Measurements from ENCODE around the gene SVEP1. TPM values are rescaled to one million over a fixed set of nuclear protein-coding genes. Genes with fewer than 3 reads are reported as not detected.

The SVEP1 gene
- total and polyA plus RNA-seq, 2 of the 13 experiments (the other 11 are each of a cell fraction or from before 2014, with no cell fraction given): not detected

GRCh38 chr9:110316261-110317075 lies 263.1 kb downstream of the SVEP1 start (continued):
- TF ChIP-seq ZBTB4 (CRISPR knock-in tag; IDR thresholded peaks at IDR 0.05; ENCODE audit: borderline replicate concordance) (no peak), ZNF713 (CRISPR knock-in tag; IDR thresholded peaks at IDR 0.05) (no peak)

Small RNA genes within 50 kb of the gene (small RNA-seq; reads per million reads assigned to genes)
- 0 reads per million in 3 experiments for gene RNU6-1039P (ENCODE audit: insufficient read depth in 2 of 3, insufficient read length in 3 of 3, low read depth in 2 of 3, low replicate concordance in 1 of 3)

Other genes starting within 250 kb of the SVEP1 start
- gene TXNDC8, start 241.9 kb downstream of the SVEP1 start, total RNA-seq (2016; rRNA removed; fragmentation: Illumina TruSeq; extraction: Trizol): not detected in 2 replicates
- not detected in 2 replicates for gene TXNDC8, start 241.9 kb downstream of the SVEP1 start, polyA plus RNA-seq (2011; rRNA removed)
- not detected in 2 replicates for gene MUSK, start 89.0 kb upstream of the SVEP1 start, total RNA-seq (2016; rRNA removed; fragmentation: Illumina TruSeq; extraction: Trizol)
- not detected in 2 replicates for gene MUSK, start 89.0 kb upstream of the SVEP1 start, polyA plus RNA-seq (2011; rRNA removed)

Data from HepG2 (cell line).